ENCODE results near the gene PTPRN2. TPM values are rescaled to one million over a fixed set of nuclear protein-coding genes. Genes with fewer than 3 reads are reported as not detected.

PTPRN2 gene
- total RNA-seq, 1 experiment from 2014 or later = 2.1 TPM

DNA sequence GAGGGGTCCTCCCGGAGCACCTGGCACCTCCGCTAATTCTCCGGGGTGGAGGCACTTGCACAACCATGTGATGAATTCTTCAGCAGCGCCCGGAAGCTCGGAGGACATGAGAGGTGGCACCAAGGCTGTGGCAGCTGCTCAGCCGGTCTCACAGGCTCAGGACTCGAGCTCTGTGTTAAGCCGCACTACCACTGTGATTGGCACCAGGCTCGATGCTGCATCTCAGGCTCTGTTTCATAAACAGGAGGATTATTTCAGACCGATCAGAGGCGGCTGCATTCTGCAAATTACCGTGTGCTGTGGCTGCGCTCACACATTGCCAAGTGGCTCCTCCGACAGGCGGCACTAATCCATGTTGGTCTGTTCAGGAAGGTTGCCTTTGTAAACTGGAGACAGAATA lies 755.6 kb downstream of the PTPRN2 start:
- H2AFZ ChIP-seq (ENCODE audit: low read depth, low read length, poor library complexity, severe bottlenecking) = no peak overlapping the region
- H3K79me2 ChIP-seq (ENCODE audit: insufficient read depth, low read length) = no peaks in the 10 kb centered on the region
- H3K4me1 ChIP-seq (ENCODE audit: control insufficient read depth in 1 of 2, insufficient read depth in 2 of 2, low read length in 2 of 2) = no peaks in the 10 kb centered on the region
- BruUV-seq (replicated peaks) = no TSS peak
- ATAC-seq (no peak), DNase-seq (ENCODE audit: low read depth, low spot score) (no peak)
- no peak for TF ChIP-seq TCF7L2 (IDR thresholded peaks at IDR 0.05; ENCODE audit: borderline replicate concordance, extremely low read depth, insufficient read depth, insufficient read length)
- TF ChIP-seq SIN3A (IDR thresholded peaks at IDR 0.05; ENCODE audit: low read depth) = no peak
- no peak for TF ChIP-seq SP1 (IDR thresholded peaks at IDR 0.05; ENCODE audit: low read depth)
- no peak for TF ChIP-seq CBX3 (IDR thresholded peaks at IDR 0.05; ENCODE audit: low read depth)
- no peak for TF ChIP-seq EZH2 (IDR thresholded peaks at IDR 0.05)
- no peak for TF ChIP-seq CEBPB (IDR thresholded peaks at IDR 0.05; ENCODE audit: low read depth)
- TF ChIP-seq RAD21 (IDR thresholded peaks at IDR 0.05; ENCODE audit: low read depth) = no peak
- no peak for TF ChIP-seq SRF (IDR thresholded peaks at IDR 0.05; ENCODE audit: low read depth)
- TF ChIP-seq, protein P1, sequence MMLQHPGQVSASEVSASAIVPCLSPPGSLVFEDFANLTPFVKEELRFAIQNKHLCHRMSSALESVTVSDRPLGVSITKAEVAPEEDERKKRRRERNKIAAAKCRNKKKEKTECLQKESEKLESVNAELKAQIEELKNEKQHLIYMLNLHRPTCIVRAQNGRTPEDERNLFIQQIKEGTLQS (IDR thresholded peaks at IDR 0.05) = no peak
- TF ChIP-seq, protein P2, sequence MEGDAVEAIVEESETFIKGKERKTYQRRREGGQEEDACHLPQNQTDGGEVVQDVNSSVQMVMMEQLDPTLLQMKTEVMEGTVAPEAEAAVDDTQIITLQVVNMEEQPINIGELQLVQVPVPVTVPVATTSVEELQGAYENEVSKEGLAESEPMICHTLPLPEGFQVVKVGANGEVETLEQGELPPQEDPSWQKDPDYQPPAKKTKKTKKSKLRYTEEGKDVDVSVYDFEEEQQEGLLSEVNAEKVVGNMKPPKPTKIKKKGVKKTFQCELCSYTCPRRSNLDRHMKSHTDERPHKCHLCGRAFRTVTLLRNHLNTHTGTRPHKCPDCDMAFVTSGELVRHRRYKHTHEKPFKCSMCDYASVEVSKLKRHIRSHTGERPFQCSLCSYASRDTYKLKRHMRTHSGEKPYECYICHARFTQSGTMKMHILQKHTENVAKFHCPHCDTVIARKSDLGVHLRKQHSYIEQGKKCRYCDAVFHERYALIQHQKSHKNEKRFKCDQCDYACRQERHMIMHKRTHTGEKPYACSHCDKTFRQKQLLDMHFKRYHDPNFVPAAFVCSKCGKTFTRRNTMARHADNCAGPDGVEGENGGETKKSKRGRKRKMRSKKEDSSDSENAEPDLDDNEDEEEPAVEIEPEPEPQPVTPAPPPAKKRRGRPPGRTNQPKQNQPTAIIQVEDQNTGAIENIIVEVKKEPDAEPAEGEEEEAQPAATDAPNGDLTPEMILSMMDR (IDR thresholded peaks at IDR 0.05 in 2 of 3, conservative IDR thresholded peaks at IDR 0.05 in 1 of 3; ENCODE audit: borderline replicate concordance in 1 of 3, insufficient read depth in 1 of 3, low read depth in 2 of 3, low read length in 2 of 3) = no peak
- TF ChIP-seq YY1 (IDR thresholded peaks at IDR 0.05; ENCODE audit: extremely low read depth, insufficient replicate concordance, low read depth, low read length) = no peak
- ChIA-PET RAD21 (ENCODE audit: low non-redundant PET in 1 of 2, low total read pairs in 2 of 2, uncharacterized antibody in 2 of 2, unreplicated experiment in 2 of 2) (no interaction called here), CTCF (no interaction called here), POLR2A (no interaction called here)
- intact Hi-C loops (cut with micrococcal nuclease) = no loop called here
- no peaks in the 10 kb centered on the region for H4K20me1 ChIP-seq (ENCODE audit: insufficient read depth)
- H3K4me2 ChIP-seq (ENCODE audit: low read length) = no peak overlapping the region
- H3K27me3 ChIP-seq (ENCODE audit: insufficient read depth, low read length) = peaks cover 17% of the 10 kb centered on the region
- H3K27ac ChIP-seq (ENCODE audit: low read depth, low read length) = no peak overlapping the region
- no peaks in the 10 kb centered on the region for H3K9me2 ChIP-seq (ENCODE audit: insufficient read depth)
- no peak overlapping the region for H3K4me3 ChIP-seq (replicated peaks in 1 of 2; ENCODE audit: low read depth in 1 of 2, low read length in 2 of 2)
- no peak overlapping the region for H3K9ac ChIP-seq (ENCODE audit: low read length)
- no peaks in the 10 kb centered on the region for H3K36me3 ChIP-seq (ENCODE audit: control insufficient read depth in 1 of 2, insufficient read depth in 2 of 2, low read length in 2 of 2)
- H3K9me3 ChIP-seq (ENCODE audit: control insufficient read depth in 1 of 2, insufficient read depth in 1 of 2, low read depth in 1 of 2, low read length in 2 of 2) = no peaks in the 10 kb centered on the region
